GM12872 (cell line): Measurements from ENCODE around the gene EIPR1.

Source experiments
- CTCF ChIP-seq: IDR thresholded peaks from 3 replicates; pipeline ENCODE4 v1.5.1; 2011; ENCODE audit warnings: low read depth, mild to moderate bottlenecking, low read length, moderate library complexity; ENCODE audit not compliant: insufficient read depth

Gene EIPR1

DNA sequence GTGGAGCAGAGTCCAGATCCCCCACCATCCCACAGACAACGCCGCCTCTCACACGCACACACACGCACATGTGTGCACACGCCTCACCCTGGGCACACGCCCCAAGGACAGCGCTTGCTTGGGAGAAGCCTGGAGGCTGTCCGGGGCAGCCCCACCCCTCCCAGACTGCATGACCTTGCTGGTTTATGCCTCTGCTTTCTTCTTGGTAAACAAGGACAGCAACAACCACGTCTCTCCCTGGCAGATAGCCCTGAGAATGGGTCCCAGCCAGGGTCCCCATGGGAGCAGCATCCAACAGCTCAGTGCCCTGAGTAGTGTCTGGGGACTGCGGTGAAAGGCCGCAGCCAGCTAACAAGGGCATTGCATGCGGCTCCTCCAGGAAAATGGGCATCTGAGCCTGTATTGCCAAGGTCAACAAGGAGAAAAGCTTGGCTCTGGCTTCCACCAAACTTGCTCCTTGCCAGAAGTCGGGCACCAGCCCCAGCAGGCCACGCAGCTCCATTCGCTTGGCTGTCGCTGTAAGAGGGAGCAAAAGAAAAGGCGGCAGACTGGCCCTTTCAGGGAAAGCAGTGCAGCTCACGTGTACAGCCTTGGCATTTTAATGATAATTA, 234.6 kb downstream of the EIPR1 start:
- no peak for TF ChIP-seq CTCF

DNA sequence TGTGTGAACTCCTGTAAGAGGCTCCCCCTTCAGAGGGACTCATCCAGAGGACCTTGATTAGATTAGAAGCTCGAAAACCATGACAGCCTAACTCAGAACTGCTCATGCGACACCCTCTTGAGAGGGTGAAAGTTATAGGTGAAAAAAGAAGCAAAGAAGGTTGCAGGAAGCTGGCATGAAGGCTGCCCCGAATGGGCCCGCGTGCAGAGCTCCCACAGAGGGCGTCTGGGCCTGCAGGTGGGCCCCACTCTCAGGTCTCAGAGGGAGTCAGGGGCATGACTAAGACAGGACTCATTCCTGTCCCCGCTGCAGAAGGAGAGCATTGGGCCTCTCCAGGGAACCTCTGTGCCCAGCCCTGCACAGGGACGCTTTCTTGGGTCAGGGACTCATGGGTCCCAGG, 235.4 kb downstream of the EIPR1 start:
- TF ChIP-seq CTCF, result no peak

GRCh38 chr2:3141696-3142095, 235.9 kb downstream of the EIPR1 start:
- TF ChIP-seq CTCF, result no peak

DNA sequence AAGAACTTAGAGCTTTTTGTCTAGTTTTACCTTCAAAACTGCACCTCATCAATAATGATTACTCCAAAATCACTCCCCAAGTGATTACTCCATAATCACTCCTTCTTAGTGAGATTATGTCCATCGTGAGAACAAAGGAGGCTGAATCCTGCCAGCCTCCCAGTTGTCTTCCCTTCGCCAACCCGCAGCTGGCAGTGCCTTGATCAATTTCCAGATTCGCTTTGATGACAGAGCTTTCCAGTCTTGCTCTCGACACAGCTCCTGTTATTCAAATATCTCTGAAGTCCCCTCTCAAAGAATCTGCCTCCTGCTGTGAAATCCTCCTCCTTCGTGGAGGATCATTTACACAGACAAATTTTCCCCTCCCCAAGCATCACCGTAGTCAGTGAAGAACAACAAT, 237.7 kb downstream of the EIPR1 start:
- no peak for TF ChIP-seq CTCF
